Measurements from ENCODE around the gene RHOT2.
A peak's percentile ranks its signal among the peaks of the same experiment; 100 is the strongest.
"Not testable (repeated sequence)": the region's sequence is repeated elsewhere in the genome, so short reads cannot be mapped to it uniquely, and the experiment has no call there.

The RHOT2 gene

DNA sequence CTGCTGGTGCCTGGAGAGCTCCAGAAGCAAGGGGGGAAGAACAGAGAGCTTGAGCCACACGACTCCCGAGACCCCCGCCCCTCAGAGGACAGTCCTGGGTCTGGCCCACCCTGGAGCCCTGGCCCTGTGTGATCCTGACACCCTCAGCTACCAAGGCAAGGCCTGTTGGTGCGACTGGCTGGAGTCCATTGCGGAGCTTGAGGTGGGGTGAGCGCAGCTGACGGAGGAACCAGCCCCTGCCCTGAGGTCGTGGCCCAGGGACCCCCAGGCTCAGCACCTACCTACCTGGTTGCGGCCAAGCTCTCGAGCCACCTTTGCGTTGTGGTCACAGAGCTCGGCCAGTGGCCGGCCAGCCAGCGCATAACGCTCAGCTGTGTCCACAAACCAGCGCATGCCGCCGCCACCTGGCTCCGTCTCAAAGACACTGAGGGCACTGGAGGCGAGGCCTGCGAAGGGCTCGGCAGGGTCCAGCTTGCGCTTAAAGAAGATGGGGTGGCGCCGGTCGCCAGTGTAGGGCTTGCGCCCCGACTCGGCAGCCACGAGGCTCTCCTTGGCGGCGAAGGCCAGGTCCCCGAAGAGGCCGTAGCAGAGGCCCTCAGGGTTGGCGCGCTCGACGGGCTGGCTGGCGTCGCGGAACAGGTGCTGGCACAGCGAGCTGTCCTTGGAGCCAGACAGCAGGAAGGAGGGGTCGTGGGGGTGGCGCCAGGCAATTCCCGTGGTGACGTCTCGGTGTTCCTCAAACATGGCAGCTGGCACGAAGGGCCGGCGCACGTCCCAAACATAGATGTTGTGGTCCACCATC lies 18.7 kb downstream of the RHOT2 start:
- peaks cover 30 to 43% of the 10 kb centered on the region in 2 experiments for H3K4me1 ChIP-seq (ENCODE audit: control insufficient read depth in 1 of 2, insufficient read depth in 1 of 2, low read depth in 1 of 2, low read length in 1 of 2)
- no peak overlapping the region for H3K4me3 ChIP-seq (ENCODE audit: low read depth in 1 of 2, low read length in 1 of 2)
- H3K27ac ChIP-seq, result no peak overlapping the region
- H3K27me3 ChIP-seq, result peaks cover 11% of the 10 kb centered on the region
- no peaks in the 10 kb centered on the region for H3K9me3 ChIP-seq
- H3K36me3 ChIP-seq, result peaks cover 19% of the 10 kb centered on the region
- TF ChIP-seq, protein P1, sequence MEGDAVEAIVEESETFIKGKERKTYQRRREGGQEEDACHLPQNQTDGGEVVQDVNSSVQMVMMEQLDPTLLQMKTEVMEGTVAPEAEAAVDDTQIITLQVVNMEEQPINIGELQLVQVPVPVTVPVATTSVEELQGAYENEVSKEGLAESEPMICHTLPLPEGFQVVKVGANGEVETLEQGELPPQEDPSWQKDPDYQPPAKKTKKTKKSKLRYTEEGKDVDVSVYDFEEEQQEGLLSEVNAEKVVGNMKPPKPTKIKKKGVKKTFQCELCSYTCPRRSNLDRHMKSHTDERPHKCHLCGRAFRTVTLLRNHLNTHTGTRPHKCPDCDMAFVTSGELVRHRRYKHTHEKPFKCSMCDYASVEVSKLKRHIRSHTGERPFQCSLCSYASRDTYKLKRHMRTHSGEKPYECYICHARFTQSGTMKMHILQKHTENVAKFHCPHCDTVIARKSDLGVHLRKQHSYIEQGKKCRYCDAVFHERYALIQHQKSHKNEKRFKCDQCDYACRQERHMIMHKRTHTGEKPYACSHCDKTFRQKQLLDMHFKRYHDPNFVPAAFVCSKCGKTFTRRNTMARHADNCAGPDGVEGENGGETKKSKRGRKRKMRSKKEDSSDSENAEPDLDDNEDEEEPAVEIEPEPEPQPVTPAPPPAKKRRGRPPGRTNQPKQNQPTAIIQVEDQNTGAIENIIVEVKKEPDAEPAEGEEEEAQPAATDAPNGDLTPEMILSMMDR (IDR thresholded peaks at IDR 0.05), result no peak

DNA sequence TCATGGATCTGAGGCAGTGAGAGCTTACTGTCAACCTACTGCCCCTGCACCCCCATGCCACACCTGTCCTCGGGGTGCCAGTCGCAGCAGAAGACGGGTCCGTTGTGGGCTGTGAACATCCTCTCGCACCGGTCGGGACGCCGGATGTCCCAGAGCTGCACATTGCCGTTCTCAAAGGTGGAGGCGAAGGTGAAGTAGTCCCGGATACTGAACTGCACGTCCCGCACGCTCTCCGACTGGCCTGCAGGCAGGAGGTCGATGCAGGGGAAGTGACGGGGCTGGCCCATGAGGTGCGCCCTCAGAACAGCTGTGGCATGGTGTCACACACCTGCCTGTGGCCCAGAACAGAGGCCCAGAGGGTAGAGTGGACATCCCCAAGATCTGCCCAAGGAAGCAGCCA lies 19.6 kb downstream of the RHOT2 start:
- Histone ChIP-seq H3K27me3 (peaks cover 19% of the 10 kb centered on the region), H3K4me1 (ENCODE audit: control insufficient read depth in 1 of 2, insufficient read depth in 1 of 2, low read depth in 1 of 2, low read length in 1 of 2) (peaks cover 27 to 37% of the 10 kb centered on the region in 2 experiments), H3K27ac (no peak overlapping the region), H3K36me3 (peaks cover 10% of the 10 kb centered on the region), H3K9me3 (no peaks in the 10 kb centered on the region), H3K4me3 (ENCODE audit: low read depth in 1 of 2, low read length in 1 of 2) (no peak overlapping the region)
- TF ChIP-seq, protein P1 (IDR thresholded peaks at IDR 0.05), result no peak

DNA sequence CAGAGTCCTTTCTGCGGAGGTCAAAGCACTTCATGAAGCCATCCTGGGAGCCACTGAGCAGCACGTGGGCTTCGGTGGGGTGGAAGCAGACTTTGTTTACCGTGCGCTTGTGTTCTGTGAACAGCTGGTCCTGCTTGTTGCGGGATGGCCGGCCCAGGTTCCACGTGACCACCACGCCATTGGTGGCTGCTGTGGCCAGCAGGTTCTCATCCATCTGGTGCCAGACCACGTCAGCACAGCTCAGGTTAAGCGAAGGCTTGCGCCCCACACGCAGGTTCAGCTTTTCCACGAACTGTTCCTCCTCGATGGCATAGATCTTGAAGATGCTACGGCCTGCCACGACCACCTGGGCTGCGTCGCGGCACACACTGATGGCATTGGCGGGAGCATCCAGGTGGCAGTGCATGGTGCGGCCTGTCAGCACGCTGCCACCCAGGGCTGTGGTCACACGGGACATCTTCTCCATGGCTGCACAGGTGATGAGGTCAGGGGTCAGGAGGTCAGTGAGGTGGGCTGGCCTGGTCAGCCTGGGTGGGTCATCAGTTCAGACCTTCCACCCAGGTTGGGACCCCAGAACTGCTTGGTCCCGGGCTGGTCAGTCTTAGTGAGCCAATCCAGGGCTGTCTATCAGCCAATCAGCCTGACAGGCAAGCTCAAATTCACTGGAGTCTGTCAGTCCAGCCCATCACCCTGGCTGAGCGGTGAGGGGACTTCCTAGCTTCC lies 21.4 kb downstream of the RHOT2 start:
- H3K27me3 ChIP-seq, result peaks cover 38% of the 10 kb centered on the region
- H3K27ac ChIP-seq, result peak overlapping the region; percentile 80
- H3K4me3 ChIP-seq (ENCODE audit: low read depth in 1 of 2, low read length in 1 of 2), result peak overlapping the region; percentile 76 to 85
- H3K4me1 ChIP-seq (ENCODE audit: control insufficient read depth in 1 of 2, insufficient read depth in 1 of 2, low read depth in 1 of 2, low read length in 1 of 2), result peaks cover 17 to 30% of the 10 kb centered on the region in 2 experiments
- TF ChIP-seq, protein P1 (IDR thresholded peaks at IDR 0.05), result no peak
- no peaks in the 10 kb centered on the region for H3K9me3 ChIP-seq
- H3K36me3 ChIP-seq, result peaks cover 6% of the 10 kb centered on the region

DNA sequence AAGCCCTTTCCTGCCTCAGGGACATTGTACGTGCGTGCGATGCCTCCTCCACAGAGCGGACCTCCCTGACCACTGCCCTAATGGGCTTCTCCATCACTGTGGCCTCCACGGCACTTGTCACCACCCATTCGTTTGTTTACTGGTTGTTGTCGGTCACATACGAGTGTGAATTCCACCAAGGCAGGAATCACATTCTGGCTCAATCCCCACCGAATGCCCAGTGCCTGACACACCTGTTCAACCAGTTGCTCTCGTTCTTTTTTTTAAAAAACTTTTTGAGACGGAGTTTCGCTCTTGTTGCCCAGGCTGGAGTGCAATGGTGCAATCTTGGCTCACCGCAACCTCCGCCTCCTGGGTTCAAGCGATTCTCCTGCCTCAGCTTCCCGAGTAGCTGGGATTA lies 23.3 kb downstream of the RHOT2 start:
- not testable (repeated sequence) for H3K27ac ChIP-seq; H3K4me3 ChIP-seq (ENCODE audit: low read depth in 1 of 2, low read length in 1 of 2); H3K36me3 ChIP-seq; H3K9me3 ChIP-seq
- H3K4me1 ChIP-seq (ENCODE audit: control insufficient read depth in 1 of 2, insufficient read depth in 1 of 2, low read depth in 1 of 2, low read length in 1 of 2), result peaks cover 18 to 31% of the 10 kb centered on the region in 2 experiments
- peaks cover 57% of the 10 kb centered on the region for H3K27me3 ChIP-seq

DNA sequence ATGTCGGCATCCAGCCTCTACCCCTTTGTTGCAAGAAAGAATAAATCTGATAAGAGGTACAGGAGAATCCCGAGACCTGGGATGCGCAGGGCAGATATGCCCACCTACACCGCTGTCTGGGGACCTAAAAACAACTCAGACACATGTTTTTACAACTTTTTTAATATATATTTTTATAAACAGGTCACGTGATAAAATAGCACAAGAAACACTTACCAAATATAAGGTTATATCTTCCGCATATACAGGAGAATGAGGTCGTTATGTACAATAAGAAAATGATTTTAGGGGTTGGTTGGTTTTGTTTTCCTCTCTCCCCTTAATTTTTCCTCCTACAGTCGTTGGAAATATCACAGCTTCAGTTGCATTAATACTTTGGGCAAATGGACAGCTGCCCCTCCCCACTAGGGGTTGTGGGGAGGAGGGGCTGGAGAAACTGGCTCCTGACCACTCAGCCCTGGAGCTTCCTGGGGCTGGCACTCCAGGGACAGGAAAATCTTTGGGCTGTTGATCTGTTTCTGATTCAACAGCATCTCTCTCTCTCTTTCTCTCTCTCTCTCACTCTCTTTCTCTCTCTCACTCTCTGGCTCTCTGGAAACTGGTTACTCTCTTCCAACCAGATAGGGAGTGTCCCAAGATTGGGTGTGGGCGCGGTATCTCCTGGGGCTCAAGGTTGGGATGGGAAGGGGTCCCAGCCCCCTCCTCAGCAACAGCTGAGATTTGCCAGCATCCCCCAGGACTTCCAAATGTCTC lies 24.6 kb downstream of the RHOT2 start:
- TF ChIP-seq, protein P1 (IDR thresholded peaks at IDR 0.05), result no peak
- Histone ChIP-seq H3K27ac (no peak overlapping the region), H3K36me3 (no peaks in the 10 kb centered on the region), H3K4me3 (ENCODE audit: low read depth in 1 of 2, low read length in 1 of 2) (no peak overlapping the region), H3K9me3 (no peaks in the 10 kb centered on the region), H3K4me1 (ENCODE audit: control insufficient read depth in 1 of 2, insufficient read depth in 1 of 2, low read depth in 1 of 2, low read length in 1 of 2) (peaks cover 18 to 31% of the 10 kb centered on the region in 2 experiments), H3K27me3 (peaks cover 70% of the 10 kb centered on the region)
